ENCODE data around the gene STPG3. TPM values are rescaled to one million over a fixed set of nuclear protein-coding genes. Genes with fewer than 3 reads are reported as not detected.

The STPG3 gene
- total and polyA plus RNA-seq, 2 of the 13 experiments (the other 11 are each of a cell fraction or from before 2014, with no cell fraction given): not detected

GRCh38 chr9:137227054-137227852 lies 23.8 kb upstream of the STPG3 start, which contains the start of gene RNF224 (continued):
- no peak for TF ChIP-seq ZBTB37 (CRISPR knock-in tag; IDR thresholded peaks at IDR 0.05)
- peak; percentile 61 for TF ChIP-seq IKZF4 (CRISPR knock-in tag; IDR thresholded peaks at IDR 0.05; ENCODE audit: borderline replicate concordance, low read depth, not compliant biosample characterization)
- peak; percentile 43; the same call in 1 of the 2 replicates for TF ChIP-seq HDAC2 (CRISPR knock-in tag; IDR thresholded peaks at IDR 0.05)
- TF ChIP-seq YY1 (IDR thresholded peaks at IDR 0.05; ENCODE audit: insufficient read depth, insufficient replicate concordance, low read depth, low read length): peak; percentile 13
- TF ChIP-seq RAD21 (CRISPR knock-in tag; IDR thresholded peaks at IDR 0.05): peak; percentile 95
- 0 out of 2 replicates have a peak, but pooled peaks have one; percentile 24 for TF ChIP-seq ZMYM4 (CRISPR knock-in tag; IDR thresholded peaks at IDR 0.05)
- no peak for TF ChIP-seq ZNF839 (CRISPR knock-in tag; IDR thresholded peaks at IDR 0.05; ENCODE audit: borderline replicate concordance)
- TF ChIP-seq TERF1 (CRISPR knock-in tag; IDR thresholded peaks at IDR 0.05): no peak
- TF ChIP-seq THAP7 (CRISPR knock-in tag; IDR thresholded peaks at IDR 0.05): no peak
- TF ChIP-seq ZNF253 (CRISPR knock-in tag; IDR thresholded peaks at IDR 0.05; ENCODE audit: borderline replicate concordance): no peak
- no peak for TF ChIP-seq ZHX2 (IDR thresholded peaks at IDR 0.05; ENCODE audit: low read depth)
- TF ChIP-seq ZHX2 (CRISPR knock-in tag; IDR thresholded peaks at IDR 0.05; ENCODE audit: borderline replicate concordance): no peak
- peak; percentile 31; the same call in 1 of the 2 replicates for TF ChIP-seq PATZ1 (CRISPR knock-in tag; IDR thresholded peaks at IDR 0.05)

Data from HepG2 (cell line).